Peyer's patch (tissue), 4 donors: ENCODE data around the gene PBX1. TPM values are rescaled to one million over a fixed set of nuclear protein-coding genes. Genes with fewer than 3 reads are reported as not detected.
A peak's percentile ranks its signal among the peaks of the same experiment; 100 is the strongest.

Source experiments
- DNase-seq, 3 donors: peaks; one replicate each; pipeline ENCODE4 v3.0.0-alpha.2; 2017 to 2019
- H3K27ac ChIP-seq, 4 donors: fragments of 200-600 bp; sonication (generic); one replicate each; pipeline ENCODE4 v1.5.1; 2016 to 2019
- H3K27me3 ChIP-seq, 2 donors: fragments of 200-600 bp; sonication (generic); one replicate each; pipeline ENCODE4 v1.5.1; 2019
- H3K36me3 ChIP-seq, 3 donors: fragments of 200-600 bp; sonication (generic); one replicate each; pipeline ENCODE4 v1.5.1; 2016 to 2019
- H3K4me1 ChIP-seq, 4 donors: fragments of 200-600 bp; sonication (generic); one replicate each; pipeline ENCODE4 v1.5.1; 2016 to 2019
- H3K4me3 ChIP-seq, 4 donors: fragments of 200-600 bp; sonication (generic); 1 replicate in 3 of 4; 2 replicates in 1 of 4; pipeline ENCODE4 v1.5.1; 2016 to 2019; ENCODE audit warnings: mild to moderate bottlenecking in 1 of 4
- H3K9me3 ChIP-seq, 4 donors: fragments of 200-600 bp; sonication (generic); one replicate each; pipeline ENCODE4 v1.5.1; 2016 to 2019; ENCODE audit warnings: mild to moderate bottlenecking in 1 of 4
- POLR2A ChIP-seq, 2 donors: fragments of 450-650 bp; IDR thresholded peaks; one replicate each; pipeline ENCODE4 v1.5.1; 2017; ENCODE audit warnings: antibody characterized with exemption in 2 of 2, mild to moderate bottlenecking in 2 of 2, moderate library complexity in 2 of 2
- total RNA-seq, 4 donors: library from RNA; depleted of rRNA; stranded (reverse); fragments of >200 nt; gene quantifications; one replicate each; pipeline ENCODE4 v1.1.0, GENCODE V29; 2016
- TF ChIP-seq, protein P1 (sequence below), 6 experiments: fragments of 450-650 bp in 4 of 6; fragments of 200-600 bp in 2 of 6; sonication (generic) in 1 of 6; IDR thresholded peaks; one replicate each; pipeline ENCODE4 v1.5.1; 2017 to 2019; ENCODE audit warnings: antibody characterized with exemption in 6 of 6, mild to moderate bottlenecking in 3 of 6, moderate library complexity in 1 of 6

PBX1 gene
- total RNA-seq, 4 donors from 2014 or later, result 20.6 to 57.5 (median 40.4) TPM

- H3K9me3 ChIP-seq, result no peaks in the 10 kb centered on the region
- no peak overlapping the region for H3K4me3 ChIP-seq
- no peak for DNase-seq
- TF ChIP-seq, protein P1, sequence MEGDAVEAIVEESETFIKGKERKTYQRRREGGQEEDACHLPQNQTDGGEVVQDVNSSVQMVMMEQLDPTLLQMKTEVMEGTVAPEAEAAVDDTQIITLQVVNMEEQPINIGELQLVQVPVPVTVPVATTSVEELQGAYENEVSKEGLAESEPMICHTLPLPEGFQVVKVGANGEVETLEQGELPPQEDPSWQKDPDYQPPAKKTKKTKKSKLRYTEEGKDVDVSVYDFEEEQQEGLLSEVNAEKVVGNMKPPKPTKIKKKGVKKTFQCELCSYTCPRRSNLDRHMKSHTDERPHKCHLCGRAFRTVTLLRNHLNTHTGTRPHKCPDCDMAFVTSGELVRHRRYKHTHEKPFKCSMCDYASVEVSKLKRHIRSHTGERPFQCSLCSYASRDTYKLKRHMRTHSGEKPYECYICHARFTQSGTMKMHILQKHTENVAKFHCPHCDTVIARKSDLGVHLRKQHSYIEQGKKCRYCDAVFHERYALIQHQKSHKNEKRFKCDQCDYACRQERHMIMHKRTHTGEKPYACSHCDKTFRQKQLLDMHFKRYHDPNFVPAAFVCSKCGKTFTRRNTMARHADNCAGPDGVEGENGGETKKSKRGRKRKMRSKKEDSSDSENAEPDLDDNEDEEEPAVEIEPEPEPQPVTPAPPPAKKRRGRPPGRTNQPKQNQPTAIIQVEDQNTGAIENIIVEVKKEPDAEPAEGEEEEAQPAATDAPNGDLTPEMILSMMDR (IDR thresholded peaks at IDR 0.05), result no peak
- TF ChIP-seq POLR2A (IDR thresholded peaks at IDR 0.05), result no peak
- H3K36me3 ChIP-seq, result no peaks in the 10 kb centered on the region
- H3K27me3 ChIP-seq, result no peaks in the 10 kb centered on the region
- no peak overlapping the region for H3K27ac ChIP-seq
- peaks cover 0 to 10% (median 0%) of the 10 kb centered on the region in 4 donors for H3K4me1 ChIP-seq
Observed at GRCh38 chr1:164792410-164793004, 233.5 kb downstream of the PBX1 start.

- Histone ChIP-seq H3K27me3 (no peaks in the 10 kb centered on the region), H3K4me1 (peaks cover 0 to 4% (median 0%) of the 10 kb centered on the region in 4 donors), H3K27ac (peak overlapping the region in 2 of 4 donors; percentile 14 to 48), H3K36me3 (peaks cover 0 to 3% (median 0%) of the 10 kb centered on the region in 3 donors), H3K9me3 (no peaks in the 10 kb centered on the region), H3K4me3 (no peak overlapping the region)
- TF ChIP-seq POLR2A (IDR thresholded peaks at IDR 0.05), result no peak
- TF ChIP-seq, protein P1 (IDR thresholded peaks at IDR 0.05), result no peak
- no peak for DNase-seq
Observed at GRCh38 chr1:164794356-164794755, 235.4 kb downstream of the PBX1 start.

DNA sequence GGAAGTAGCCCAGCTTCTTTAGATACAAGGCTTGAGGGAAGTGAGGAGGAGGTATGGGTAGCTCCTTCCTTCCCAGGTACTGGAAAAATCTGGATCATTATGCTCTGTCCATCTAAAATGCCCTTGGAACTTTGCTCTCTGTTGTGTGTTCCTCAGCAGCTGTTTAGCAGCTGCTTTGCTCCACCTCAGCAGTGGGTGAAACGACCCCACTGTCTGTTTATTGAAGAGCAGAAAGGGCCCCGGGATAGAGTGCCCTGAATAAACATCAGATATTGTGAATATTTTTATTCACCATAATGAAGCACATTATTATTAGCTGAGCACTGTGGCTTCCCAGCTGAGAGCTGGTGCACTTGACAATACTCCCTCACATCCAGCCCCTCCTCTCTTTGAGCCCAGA, 237.9 kb downstream of the PBX1 start:
- H3K4me3 ChIP-seq, result no peak overlapping the region
- H3K36me3 ChIP-seq, result peaks cover 0 to 11% (median 0%) of the 10 kb centered on the region in 3 donors
- H3K27ac ChIP-seq, result no peak overlapping the region
- no peaks in the 10 kb centered on the region for H3K9me3 ChIP-seq
- TF ChIP-seq POLR2A (IDR thresholded peaks at IDR 0.05), result no peak
- TF ChIP-seq, protein P1 (IDR thresholded peaks at IDR 0.05), result no peak
- H3K27me3 ChIP-seq, result no peaks in the 10 kb centered on the region
- no peak for DNase-seq
- no peaks in the 10 kb centered on the region for H3K4me1 ChIP-seq

GRCh38 chr1:164801246-164801731, 242.3 kb downstream of the PBX1 start:
- Histone ChIP-seq H3K4me3 (no peak overlapping the region), H3K27me3 (no peaks in the 10 kb centered on the region), H3K27ac (peak overlapping the region in 1 of 4 donors; percentile 20), H3K36me3 (peaks cover 0 to 11% (median 0%) of the 10 kb centered on the region in 3 donors), H3K9me3 (no peaks in the 10 kb centered on the region), H3K4me1 (peaks cover 0 to 7% (median 0%) of the 10 kb centered on the region in 4 donors)
- no peak for TF ChIP-seq POLR2A (IDR thresholded peaks at IDR 0.05)
- TF ChIP-seq, protein P1 (IDR thresholded peaks at IDR 0.05), result no peak
- DNase-seq, result no peak

- peaks cover 0 to 11% (median 0%) of the 10 kb centered on the region in 3 donors for H3K36me3 ChIP-seq
- H3K4me1 ChIP-seq, result peaks cover 0 to 12% (median 0%) of the 10 kb centered on the region in 4 donors
- no peaks in the 10 kb centered on the region for H3K9me3 ChIP-seq
- H3K27ac ChIP-seq, result peak overlapping the region in 1 of 4 donors; percentile 20
- no peak for DNase-seq
- TF ChIP-seq POLR2A (IDR thresholded peaks at IDR 0.05), result no peak
- TF ChIP-seq, protein P1 (IDR thresholded peaks at IDR 0.05), result no peak
- H3K27me3 ChIP-seq, result no peaks in the 10 kb centered on the region
- H3K4me3 ChIP-seq, result no peak overlapping the region
Observed at GRCh38 chr1:164801791-164802502, 243.0 kb downstream of the PBX1 start.
